ENCODE measurements around the gene ZC3HAV1. TPM values are rescaled to one million over a fixed set of nuclear protein-coding genes. Genes with fewer than 3 reads are reported as not detected.
"Not testable (repeated sequence)": the region's sequence is repeated elsewhere in the genome, so short reads cannot be mapped to it uniquely, and the experiment has no call there.

The ZC3HAV1 gene
- total RNA-seq, 1 donor: 122 TPM

DNA sequence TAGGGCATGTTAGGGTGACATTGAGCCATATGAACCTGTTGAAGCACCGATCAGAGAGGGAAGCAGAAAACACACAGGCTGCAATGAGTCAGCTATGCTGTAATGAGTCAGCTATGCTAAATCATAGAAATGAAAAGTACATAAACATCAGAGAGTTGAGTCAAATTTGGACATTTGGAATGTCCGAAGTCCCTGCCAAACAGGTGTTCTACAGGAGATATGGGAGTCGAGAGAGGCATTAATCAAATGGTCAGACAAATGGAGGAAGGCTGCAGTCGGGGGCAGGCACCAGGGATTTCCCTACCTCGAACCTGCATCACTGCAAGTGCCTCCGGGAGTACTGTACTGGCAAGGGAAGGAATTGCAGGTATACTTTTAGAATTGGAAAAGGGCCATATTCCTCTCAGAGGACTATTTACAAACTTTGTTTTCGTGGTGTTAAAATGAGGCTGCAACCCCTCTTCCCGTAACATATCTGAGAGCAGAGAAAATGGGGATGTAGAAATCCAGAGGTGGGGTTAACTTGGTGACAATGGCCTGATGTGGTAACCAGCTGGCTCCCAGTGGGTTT, 8.8 kb upstream of the ZC3HAV1 start:
- H3K4me3 ChIP-seq (ENCODE audit: low read length): no peak overlapping the region

DNA sequence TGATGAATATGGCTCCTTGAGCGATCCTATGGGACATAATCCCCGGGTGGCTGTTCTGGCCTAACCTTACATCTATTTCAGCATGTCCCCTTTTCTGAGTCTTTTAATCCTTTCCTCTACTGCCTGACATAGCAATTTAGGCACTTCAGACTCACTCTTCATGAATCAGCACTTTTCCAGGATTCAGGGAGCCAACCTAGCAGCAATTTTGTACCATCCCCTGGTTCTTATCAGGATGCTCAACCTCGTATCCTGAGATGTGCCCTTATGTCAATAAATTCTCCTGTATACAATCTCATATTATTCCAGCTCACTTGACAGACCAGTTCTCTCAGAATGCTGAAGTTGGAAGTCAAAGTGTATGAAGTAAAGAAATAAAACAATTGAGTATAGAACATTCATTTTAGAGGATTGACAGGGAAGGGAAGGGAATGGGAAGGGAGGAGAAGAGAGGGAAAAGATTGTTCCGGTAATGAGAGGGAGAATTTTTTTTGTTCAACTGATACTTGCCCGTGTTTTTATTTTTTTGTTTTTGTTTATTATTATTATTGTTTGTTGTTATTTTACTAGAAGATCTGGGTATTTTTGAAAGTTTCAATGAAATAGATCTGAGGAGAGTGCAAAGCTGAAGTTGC, 8.2 kb upstream of the ZC3HAV1 start:
- no peaks in the 10 kb centered on the region for H3K27me3 ChIP-seq (ENCODE audit: insufficient read depth, low read length)
- no peak overlapping the region for H3K4me3 ChIP-seq (ENCODE audit: low read length)
- H3K9me3 ChIP-seq (ENCODE audit: low read depth, low read length): no peaks in the 10 kb centered on the region
- peaks cover 28% of the 10 kb centered on the region for H3K4me1 ChIP-seq (ENCODE audit: insufficient read depth, low read length)

More for the DNA sequence above, 8.8 kb upstream of the ZC3HAV1 start:
- no peaks in the 10 kb centered on the region for H3K9me3 ChIP-seq (ENCODE audit: low read depth, low read length)
- H3K27me3 ChIP-seq (ENCODE audit: insufficient read depth, low read length): no peaks in the 10 kb centered on the region
- H3K4me1 ChIP-seq (ENCODE audit: insufficient read depth, low read length): peaks cover 28% of the 10 kb centered on the region

DNA sequence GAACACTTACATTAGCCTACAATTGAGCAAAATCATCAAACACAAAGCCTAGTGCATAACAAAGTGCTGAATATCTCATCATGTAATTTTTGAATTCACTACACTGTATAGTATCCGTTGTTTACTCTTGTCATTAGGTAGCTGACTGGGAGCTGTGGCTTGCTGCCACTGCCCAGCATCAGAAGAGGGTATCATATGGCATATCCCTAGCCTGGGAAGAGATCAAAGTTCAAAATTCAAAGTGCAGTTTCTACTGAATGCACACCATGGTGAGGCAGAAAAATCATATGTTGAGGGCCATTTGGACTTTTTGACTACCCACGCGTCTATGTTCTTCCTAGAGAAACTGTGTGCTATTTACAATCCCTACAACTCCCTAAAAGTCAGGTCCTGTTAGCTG, 7.5 kb upstream of the ZC3HAV1 start:
- H3K9me3 ChIP-seq (ENCODE audit: low read depth, low read length): no peaks in the 10 kb centered on the region
- no peak overlapping the region for H3K4me3 ChIP-seq (ENCODE audit: low read length)
- no peaks in the 10 kb centered on the region for H3K27me3 ChIP-seq (ENCODE audit: insufficient read depth, low read length)
- H3K4me1 ChIP-seq (ENCODE audit: insufficient read depth, low read length): peaks cover 28% of the 10 kb centered on the region

DNA sequence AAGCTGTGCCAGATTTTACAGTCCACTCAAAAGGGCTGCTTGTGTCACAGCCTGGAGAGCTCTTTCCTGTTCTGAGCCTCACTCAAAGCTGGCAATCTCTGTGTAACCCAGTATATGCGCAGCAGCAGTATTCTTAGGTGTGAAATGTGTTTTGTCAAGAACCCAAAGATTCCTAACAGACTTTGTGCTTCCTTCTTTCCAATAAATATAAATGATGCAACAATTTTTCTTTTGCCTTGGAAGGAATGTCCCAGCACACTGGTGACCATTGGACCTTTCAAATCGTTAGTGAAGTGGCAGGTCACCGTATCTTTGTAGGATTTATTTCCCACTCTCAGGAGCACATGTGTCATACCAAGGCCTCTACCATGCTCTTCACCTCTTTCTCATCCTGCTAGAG, 5.6 kb upstream of the ZC3HAV1 start:
- H3K4me3 ChIP-seq (ENCODE audit: low read length): no peak overlapping the region
- H3K4me1 ChIP-seq (ENCODE audit: insufficient read depth, low read length): peaks cover 40% of the 10 kb centered on the region
- H3K27me3 ChIP-seq (ENCODE audit: insufficient read depth, low read length): no peaks in the 10 kb centered on the region
- no peaks in the 10 kb centered on the region for H3K9me3 ChIP-seq (ENCODE audit: low read depth, low read length)

DNA sequence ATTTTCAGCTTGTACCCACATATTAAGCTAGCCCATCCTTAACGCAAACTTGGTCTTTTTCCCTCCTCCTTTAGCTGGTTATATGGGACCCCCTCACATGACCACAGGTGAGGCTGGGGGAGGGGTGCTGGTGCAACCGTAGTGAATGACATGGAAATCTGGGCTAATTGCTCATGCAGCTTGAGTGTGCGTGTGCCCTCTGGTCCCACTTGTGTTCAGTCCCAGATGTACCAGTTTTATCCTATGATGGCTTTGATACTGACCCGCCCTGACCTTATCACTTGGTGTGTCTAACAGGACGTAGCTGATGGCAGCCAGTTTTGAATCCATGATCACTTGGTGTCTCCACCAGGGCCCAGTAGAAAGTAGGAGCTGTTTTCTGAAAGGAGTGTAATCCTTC, 5.1 kb upstream of the ZC3HAV1 start:
- Histone ChIP-seq H3K27me3 (ENCODE audit: insufficient read depth, low read length) (no peaks in the 10 kb centered on the region), H3K4me3 (ENCODE audit: low read length) (no peak overlapping the region), H3K4me1 (ENCODE audit: insufficient read depth, low read length) (peaks cover 38% of the 10 kb centered on the region), H3K9me3 (ENCODE audit: low read depth, low read length) (no peaks in the 10 kb centered on the region)

DNA sequence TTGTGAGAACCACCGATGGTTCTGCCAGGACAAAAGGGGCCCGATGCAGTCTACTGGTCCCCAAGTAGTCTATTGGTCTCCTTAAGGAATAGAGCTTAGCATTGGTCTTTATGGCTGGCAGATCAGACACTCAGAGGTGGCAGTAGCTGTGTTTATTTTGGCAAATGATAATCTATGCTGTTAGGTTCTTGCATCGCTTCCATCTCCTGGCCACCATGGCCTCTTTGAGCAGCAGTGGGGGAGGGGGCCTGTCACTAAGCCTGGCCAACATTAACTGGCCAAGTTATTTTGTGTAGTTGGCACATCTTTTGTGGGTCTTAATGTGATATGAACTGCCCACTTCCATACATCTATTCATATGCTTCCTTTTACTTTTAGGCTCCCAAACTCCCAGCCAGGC, 4.5 kb upstream of the ZC3HAV1 start:
- Histone ChIP-seq H3K4me1 (ENCODE audit: insufficient read depth, low read length) (peaks cover 32% of the 10 kb centered on the region), H3K4me3 (ENCODE audit: low read length) (no peak overlapping the region), H3K9me3 (ENCODE audit: low read depth, low read length) (no peaks in the 10 kb centered on the region), H3K27me3 (ENCODE audit: insufficient read depth, low read length) (no peaks in the 10 kb centered on the region)

DNA sequence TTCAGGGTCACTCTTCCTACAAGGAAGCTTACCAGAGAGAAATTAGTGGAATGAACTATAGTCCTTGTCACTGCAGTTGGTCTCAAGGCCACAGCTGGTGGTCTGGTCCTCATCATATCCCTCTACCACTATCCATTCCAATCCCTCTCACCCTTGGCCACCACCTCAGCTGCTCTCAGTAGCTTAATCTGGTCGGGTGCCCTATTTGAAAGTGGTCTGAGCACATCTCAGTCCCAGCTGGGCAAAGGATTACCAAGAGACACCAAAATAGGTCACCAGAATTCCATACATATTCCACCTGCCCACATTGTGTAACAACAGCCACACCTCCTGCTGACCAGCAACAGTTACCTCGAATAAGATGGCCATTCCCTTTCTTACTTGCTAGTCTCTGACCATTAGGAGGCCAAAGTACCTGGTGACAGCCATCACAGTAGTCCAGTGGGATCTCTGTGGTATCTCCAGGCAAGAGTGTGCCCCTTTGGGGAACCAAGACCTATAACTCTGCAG, 3.3 kb upstream of the ZC3HAV1 start:
- Histone ChIP-seq H3K4me1 (ENCODE audit: insufficient read depth, low read length) (peaks cover 20% of the 10 kb centered on the region), H3K4me3 (ENCODE audit: low read length) (no peak overlapping the region), H3K27me3 (ENCODE audit: insufficient read depth, low read length) (no peaks in the 10 kb centered on the region), H3K9me3 (ENCODE audit: low read depth, low read length) (no peaks in the 10 kb centered on the region)

DNA sequence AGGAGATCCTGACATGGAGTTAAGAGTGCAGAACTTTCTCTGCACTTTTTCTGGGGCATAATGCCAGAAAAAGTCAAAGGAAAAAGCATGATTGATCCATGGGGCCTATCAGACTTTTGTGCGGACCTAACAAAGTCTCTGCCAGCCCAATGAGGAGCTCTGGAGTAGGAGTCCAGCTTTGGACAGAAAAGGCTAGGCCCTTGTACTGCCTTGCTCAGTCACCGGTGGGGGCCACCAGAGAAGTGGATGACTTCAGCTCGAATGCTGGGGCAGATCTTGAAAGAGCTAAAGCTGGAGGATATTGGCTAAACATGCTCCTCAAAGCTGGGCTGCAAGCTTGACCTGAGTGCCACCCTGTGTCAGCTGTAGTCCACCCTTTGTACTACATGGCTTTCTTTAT, 2.8 kb upstream of the ZC3HAV1 start:
- H3K27me3 ChIP-seq (ENCODE audit: insufficient read depth, low read length): no peaks in the 10 kb centered on the region
- no peak overlapping the region for H3K4me3 ChIP-seq (ENCODE audit: low read length)
- H3K9me3 ChIP-seq (ENCODE audit: low read depth, low read length): no peaks in the 10 kb centered on the region
- peaks cover 15% of the 10 kb centered on the region for H3K4me1 ChIP-seq (ENCODE audit: insufficient read depth, low read length)

DNA sequence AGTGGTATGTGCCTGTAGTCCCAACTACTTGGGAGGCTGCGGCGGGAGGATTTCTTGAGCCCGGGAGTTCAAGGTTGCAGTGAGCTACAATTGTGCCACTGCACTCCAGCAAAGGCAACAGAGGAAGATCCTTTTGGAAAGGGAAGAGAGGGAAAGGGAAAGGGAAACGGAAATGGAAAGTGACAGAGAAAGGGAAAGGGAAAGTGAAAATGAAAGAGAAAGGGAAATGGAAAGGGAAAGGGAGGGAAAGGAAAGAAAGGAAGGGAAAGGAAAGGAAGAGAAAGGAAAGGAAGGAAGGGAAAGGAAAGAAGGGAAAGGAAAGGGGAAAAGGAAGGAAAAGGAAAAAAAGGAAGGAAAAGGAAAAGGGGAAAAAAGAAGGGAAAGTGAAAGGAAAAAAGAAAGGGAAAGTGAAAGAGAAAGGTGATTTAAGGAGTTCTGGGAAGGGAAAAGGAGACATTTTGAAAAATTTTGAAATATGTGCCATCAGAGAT, 2.3 kb upstream of the ZC3HAV1 start:
- Histone ChIP-seq H3K9me3 (ENCODE audit: low read depth, low read length) (no peaks in the 10 kb centered on the region), H3K4me1 (ENCODE audit: insufficient read depth, low read length) (peaks cover 19% of the 10 kb centered on the region), H3K27me3 (ENCODE audit: insufficient read depth, low read length) (no peaks in the 10 kb centered on the region), H3K4me3 (ENCODE audit: low read length) (no peak overlapping the region)

DNA sequence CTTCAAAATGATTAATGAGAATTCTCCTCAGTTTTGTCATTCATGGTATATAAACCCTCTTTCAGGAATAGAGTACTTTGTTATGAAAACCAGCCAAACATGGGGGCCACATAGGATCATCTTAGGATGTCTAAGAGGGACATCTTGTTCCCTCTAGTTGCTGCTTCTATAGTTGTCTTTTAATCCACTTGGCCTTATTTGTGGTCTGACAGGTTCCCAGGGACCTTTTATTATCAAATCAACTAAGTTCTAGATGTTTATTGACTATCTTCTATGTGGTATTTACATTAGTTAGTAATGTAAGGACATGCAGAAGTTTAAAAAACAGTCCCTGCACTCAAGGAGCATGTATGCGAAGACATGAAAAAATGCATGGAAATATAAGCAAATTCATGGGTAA, 1.6 kb upstream of the ZC3HAV1 start:
- peaks cover 23% of the 10 kb centered on the region for H3K4me1 ChIP-seq (ENCODE audit: insufficient read depth, low read length)
- H3K4me3 ChIP-seq (ENCODE audit: low read length): no peak overlapping the region
- H3K9me3 ChIP-seq (ENCODE audit: low read depth, low read length): no peaks in the 10 kb centered on the region
- H3K27me3 ChIP-seq (ENCODE audit: insufficient read depth, low read length): no peaks in the 10 kb centered on the region

DNA sequence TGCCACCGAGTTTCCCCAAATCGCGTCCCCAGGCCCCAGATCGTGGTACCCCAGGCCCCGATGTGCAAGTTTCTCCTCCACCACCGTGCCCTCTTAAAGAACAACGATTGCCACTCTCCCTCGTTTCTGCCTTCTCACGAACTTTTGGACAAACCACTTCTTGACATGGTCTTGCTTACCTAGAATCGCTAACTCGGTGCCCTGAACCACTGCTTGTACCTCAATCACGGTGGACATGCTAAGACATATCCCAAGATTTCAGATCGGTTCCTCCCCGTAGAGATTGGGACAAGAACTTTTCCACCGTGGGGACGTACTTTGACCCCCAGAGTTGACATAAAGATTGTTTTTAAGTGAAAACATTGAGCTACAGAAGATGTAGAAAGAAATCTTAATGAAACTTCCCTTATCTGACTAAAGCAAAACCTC, 477 bp upstream of the ZC3HAV1 start:
- Histone ChIP-seq H3K4me3 (ENCODE audit: low read length) (peak overlapping the region; percentile 84), H3K9me3 (ENCODE audit: low read depth, low read length) (no peaks in the 10 kb centered on the region), H3K27me3 (ENCODE audit: insufficient read depth, low read length) (no peaks in the 10 kb centered on the region), H3K4me1 (ENCODE audit: insufficient read depth, low read length) (peaks cover 30% of the 10 kb centered on the region)

DNA sequence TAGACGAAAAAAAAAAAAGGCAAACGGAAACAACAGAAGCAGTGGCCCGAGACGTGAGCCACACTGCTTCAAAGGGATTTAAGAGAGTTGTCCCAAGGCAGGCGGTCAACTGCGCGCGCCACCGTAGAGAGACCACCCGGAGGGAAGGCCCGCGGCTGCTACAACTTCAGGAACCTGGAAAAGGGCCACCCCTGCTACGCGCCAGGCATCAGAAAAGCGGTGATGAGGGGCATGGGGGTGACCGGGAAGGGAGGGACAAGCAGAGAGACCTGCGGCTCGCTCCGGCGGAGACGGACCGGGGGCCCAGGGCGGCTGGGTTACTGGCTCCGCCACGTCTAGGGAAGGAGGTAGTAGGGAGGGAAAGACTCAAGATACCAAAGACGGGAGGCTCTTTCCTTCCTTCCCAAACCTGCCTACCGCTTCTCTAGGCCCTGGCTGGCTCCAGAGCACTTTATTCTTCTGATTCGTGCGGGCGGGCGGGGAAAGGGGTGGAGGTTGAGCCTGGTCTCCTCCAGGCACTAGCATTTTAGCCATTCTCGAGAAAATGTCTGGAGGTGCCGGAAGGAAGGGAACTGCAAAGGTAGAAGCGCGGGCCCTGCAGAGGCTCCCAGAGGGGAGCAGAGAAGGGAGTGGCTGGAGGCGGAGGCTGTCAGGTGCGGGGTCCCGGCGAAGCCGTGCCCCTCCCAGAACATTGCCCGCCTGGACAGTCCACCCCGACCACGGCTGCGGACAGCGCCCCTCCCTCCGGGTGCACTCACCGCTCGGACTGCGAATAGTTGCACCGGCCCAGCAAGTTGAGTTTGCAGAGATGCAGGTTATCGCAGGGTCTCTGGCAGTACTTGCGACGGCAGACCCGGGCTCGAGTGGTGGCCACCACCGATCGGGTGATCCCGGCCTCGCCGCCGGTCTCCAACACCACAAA, 993 bp downstream of the ZC3HAV1 start:
- Histone ChIP-seq H3K27me3 (ENCODE audit: insufficient read depth, low read length) (no peaks in the 10 kb centered on the region), H3K9me3 (ENCODE audit: low read depth, low read length) (no peaks in the 10 kb centered on the region), H3K4me3 (ENCODE audit: low read length) (peak overlapping the region; percentile 84), H3K4me1 (ENCODE audit: insufficient read depth, low read length) (peaks cover 43% of the 10 kb centered on the region)

DNA sequence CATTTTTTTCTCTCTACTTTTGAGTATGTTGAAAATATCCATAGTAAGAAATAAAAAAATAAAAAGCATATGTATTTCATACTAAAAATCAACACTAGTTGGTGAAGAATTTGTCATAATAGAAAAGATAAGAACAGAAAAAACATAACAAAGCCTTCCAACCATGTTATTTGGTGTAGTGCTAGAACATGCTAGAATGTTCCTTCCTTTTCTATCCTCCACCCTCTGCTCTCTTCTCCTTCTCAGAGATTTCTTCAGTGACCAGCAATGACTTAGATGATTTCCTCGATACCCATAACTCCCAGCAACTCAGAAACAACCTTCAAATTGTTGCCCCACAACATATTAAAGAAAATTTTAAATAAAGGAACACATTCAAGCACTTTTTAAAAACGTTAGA, 2.6 kb downstream of the ZC3HAV1 start:
- Histone ChIP-seq H3K27me3 (ENCODE audit: insufficient read depth, low read length) (no peaks in the 10 kb centered on the region), H3K4me1 (ENCODE audit: insufficient read depth, low read length) (peaks cover 59% of the 10 kb centered on the region), H3K9me3 (ENCODE audit: low read depth, low read length) (no peaks in the 10 kb centered on the region), H3K4me3 (ENCODE audit: low read length) (peak overlapping the region; percentile 84)

DNA sequence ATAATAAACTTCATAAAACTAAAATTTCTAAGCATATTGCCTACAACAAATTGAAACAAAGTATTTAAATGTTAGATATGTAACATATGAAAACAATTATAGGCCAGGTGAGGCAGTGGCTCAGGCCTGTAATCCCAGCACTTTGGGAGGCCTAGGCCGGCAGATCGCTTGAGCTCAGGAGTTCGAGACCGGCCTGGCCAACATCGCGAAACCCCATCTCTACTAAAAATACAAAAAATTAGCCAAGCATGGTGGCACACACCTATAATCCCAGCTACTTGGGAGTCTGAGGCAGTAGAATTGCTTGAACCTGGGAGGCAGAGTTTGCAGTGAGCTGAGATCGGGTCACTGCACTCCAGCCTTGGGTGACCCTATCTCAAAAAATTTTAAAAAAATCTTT, 3.3 kb downstream of the ZC3HAV1 start:
- Histone ChIP-seq H3K4me1 (ENCODE audit: insufficient read depth, low read length) (peaks cover 55% of the 10 kb centered on the region), H3K4me3 (ENCODE audit: low read length) (peak overlapping the region; percentile 84)
- not testable (repeated sequence) for H3K9me3 ChIP-seq (ENCODE audit: low read depth, low read length); H3K27me3 ChIP-seq (ENCODE audit: insufficient read depth, low read length)

DNA sequence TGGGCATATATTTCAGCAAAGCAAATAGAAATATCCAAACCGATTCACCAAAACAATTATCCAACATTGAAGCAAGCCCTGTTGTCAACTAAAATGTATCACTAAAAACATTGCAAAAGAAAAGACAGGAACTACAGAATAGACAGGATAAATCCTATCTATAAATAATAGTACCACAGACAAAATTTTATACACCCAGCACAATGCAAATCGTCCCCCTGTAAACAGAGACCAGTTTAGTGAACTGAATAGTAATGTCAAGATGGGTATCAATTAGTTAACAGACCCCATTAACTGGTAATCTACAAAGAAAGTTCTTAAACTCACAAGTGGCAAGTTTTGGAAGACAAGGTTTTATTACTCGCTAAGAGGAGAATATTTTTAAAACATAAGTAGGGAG, 4.0 kb downstream of the ZC3HAV1 start:
- no peaks in the 10 kb centered on the region for H3K9me3 ChIP-seq (ENCODE audit: low read depth, low read length)
- peak overlapping the region; percentile 59 for H3K4me3 ChIP-seq (ENCODE audit: low read length)
- peaks cover 52% of the 10 kb centered on the region for H3K4me1 ChIP-seq (ENCODE audit: insufficient read depth, low read length)
- no peaks in the 10 kb centered on the region for H3K27me3 ChIP-seq (ENCODE audit: insufficient read depth, low read length)

Data from mononuclear cell (primary cell).